Adrenal gland (tissue), 12 donors: Measurements from ENCODE around the gene GJB1. TPM values are rescaled to one million over a fixed set of nuclear protein-coding genes. Genes with fewer than 3 reads are reported as not detected.

Experiments used
- DNase-seq, 7 donors: peaks; one replicate each; pipeline ENCODE4 v3.0.0-alpha.2; 2019 to 2020
- H3K27ac ChIP-seq, 5 donors: fragments of 200-600 bp; sonication (generic) in 4 of 5; 1 replicate in 3 of 5; 2 replicates in 2 of 5; pipeline versions ENCODE4 v1.5.1 to v1.8.0; 2016 to 2020; ENCODE audit warnings: mild to moderate bottlenecking in 1 of 5
- H3K27me3 ChIP-seq: fragments of 200-600 bp; 2 replicates; pipeline ENCODE4 v1.8.0; 2021
- H3K36me3 ChIP-seq, 2 donors: fragments of 200-600 bp; replicated peaks in 1 of 2; 1 replicate in 1 of 2; 2 replicates in 1 of 2; pipeline versions ENCODE4 v1.5.1 to v1.8.0; 2018 to 2022
- H3K4me1 ChIP-seq, 2 donors: fragments of 200-600 bp; replicated peaks in 1 of 2; 1 replicate in 1 of 2; 2 replicates in 1 of 2; pipeline versions ENCODE4 v1.5.1 to v1.8.0; 2018 to 2021
- H3K4me3 ChIP-seq, 4 donors: fragments of 200-600 bp; sonication (generic) in 3 of 4; one replicate each; pipeline ENCODE4 v1.5.1; 2016 to 2018
- H3K9me3 ChIP-seq, 3 donors: fragments of 200-600 bp; sonication (generic) in 1 of 3; replicated peaks in 1 of 3; 1 replicate in 2 of 3; 2 replicates in 1 of 3; pipeline versions ENCODE4 v1.5.1 to v1.8.0; 2016 to 2021
- POLR2A ChIP-seq, 2 donors: fragments of 450-650 bp; IDR thresholded peaks; one replicate each; pipeline ENCODE4 v1.6.1; 2017; ENCODE audit warnings: antibody characterized with exemption in 2 of 2, mild to moderate bottlenecking in 2 of 2, moderate library complexity in 1 of 2
- WGBS, 4 donors: extraction: QIAGEN DNeasy Blood & Tissue Kit in 2 of 4; methylation state at CpG; one replicate each; pipeline versions ENCODE4 v1.1.5 to v1.1.7; 2013 to 2017; 5-methylcytosine and 5-hydroxymethylcytosine counted together
- intact Hi-C, 2 donors: fragments of 100-400 bp; cut with DNase I; formaldehyde crosslinking; loops; one replicate each; pipeline versions ENCODE4 v1.14.1 to v1.15.0; 2022 to 2023
- polyA plus RNA-seq, 3 donors: library from polyadenylated mRNA; stranded (reverse); fragments of 200-250 nt in 2 of 3; fragments of 350-450 nt in 1 of 3; fragmentation: Illumina TruSeq in 1 of 3; extraction: RNeasy Lipid Tissue Mini Kit (QIAGEN cat#74804) in 1 of 3; gene quantifications; one replicate each; pipeline ENCODE4 v1.2.3, GENCODE V29; 2013 to 2014
- total RNA-seq, 9 donors: library from RNA; depleted of rRNA in 4 of 9; stranded (reverse); fragments of >200 nt in 4 of 9; fragments of 120-200 nt in 1 of 9; fragmentation: NEBNext Ultra II Directional in 1 of 9; extraction: Animal tissue kit (Norgen Biotek cat#: 25700) in 1 of 9; gene quantifications; one replicate each; pipeline versions ENCODE4 v1.1.0 to v1.2.4, GENCODE V29; 2013 to 2023
- TF ChIP-seq, protein P1 (sequence below), 6 experiments: fragments of 450-650 bp in 4 of 6; fragments of 200-600 bp in 2 of 6; sonication (generic) in 1 of 6; IDR thresholded peaks; 1 replicate in 5 of 6; 2 replicates in 1 of 6; pipeline versions ENCODE4 v1.5.1 to v1.8.0; 2016 to 2021; ENCODE audit warnings: antibody characterized with exemption in 6 of 6, mild to moderate bottlenecking in 2 of 6, moderate library complexity in 1 of 6
- donor health status: healthy with polysubstance abuse.
- donor health status: Bipolar disorder and iron deficiency.
- donor health status: DM: yes; HTN: yes; CAD: no.
- donor health status: DM: no; HTN: no; CAD: no.
- donor health status: DM: no; HTN: no; CAD: no.
- donor health status: DM: yes; HTN: yes; CAD: no.

Gene GJB1
- total and polyA plus RNA-seq, 12 donors, result 0.18 TPM; not detected in 11

DNA sequence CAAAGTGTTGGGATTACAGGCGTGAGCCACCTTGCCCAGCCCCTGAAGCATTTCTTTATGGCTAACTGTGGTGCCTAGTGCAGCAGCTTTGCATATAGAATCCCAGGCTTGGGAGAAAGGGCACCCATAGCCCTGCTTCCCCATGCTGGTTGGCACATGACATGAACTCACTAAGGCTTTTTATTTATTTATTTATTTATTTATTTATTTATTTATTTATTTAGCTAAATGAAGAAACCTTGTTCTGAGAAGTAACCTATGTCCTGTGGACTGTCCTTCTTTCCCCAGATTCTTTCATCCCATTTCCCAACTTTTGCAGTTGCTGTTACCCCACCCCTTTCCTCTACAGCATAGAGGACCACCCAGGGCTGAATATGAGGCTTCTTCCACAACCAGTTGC lies 1.9 kb upstream of the GJB1 start:
- 63 to 100% (median 89%) methylated on average over 1 of the region's 1 CpG; no CpG with 5 or more reads in 1 of the 4 donors for WGBS, 4 donors
- no peak for TF ChIP-seq POLR2A (IDR thresholded peaks at IDR 0.05)
- TF ChIP-seq, protein P1, sequence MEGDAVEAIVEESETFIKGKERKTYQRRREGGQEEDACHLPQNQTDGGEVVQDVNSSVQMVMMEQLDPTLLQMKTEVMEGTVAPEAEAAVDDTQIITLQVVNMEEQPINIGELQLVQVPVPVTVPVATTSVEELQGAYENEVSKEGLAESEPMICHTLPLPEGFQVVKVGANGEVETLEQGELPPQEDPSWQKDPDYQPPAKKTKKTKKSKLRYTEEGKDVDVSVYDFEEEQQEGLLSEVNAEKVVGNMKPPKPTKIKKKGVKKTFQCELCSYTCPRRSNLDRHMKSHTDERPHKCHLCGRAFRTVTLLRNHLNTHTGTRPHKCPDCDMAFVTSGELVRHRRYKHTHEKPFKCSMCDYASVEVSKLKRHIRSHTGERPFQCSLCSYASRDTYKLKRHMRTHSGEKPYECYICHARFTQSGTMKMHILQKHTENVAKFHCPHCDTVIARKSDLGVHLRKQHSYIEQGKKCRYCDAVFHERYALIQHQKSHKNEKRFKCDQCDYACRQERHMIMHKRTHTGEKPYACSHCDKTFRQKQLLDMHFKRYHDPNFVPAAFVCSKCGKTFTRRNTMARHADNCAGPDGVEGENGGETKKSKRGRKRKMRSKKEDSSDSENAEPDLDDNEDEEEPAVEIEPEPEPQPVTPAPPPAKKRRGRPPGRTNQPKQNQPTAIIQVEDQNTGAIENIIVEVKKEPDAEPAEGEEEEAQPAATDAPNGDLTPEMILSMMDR (IDR thresholded peaks at IDR 0.05), result no peak
- Histone ChIP-seq H3K27me3 (peaks cover 3% of the 10 kb centered on the region), H3K4me1 (no peaks in the 10 kb centered on the region), H3K9me3 (no peaks in the 10 kb centered on the region), H3K27ac (no peak overlapping the region), H3K36me3 (no peaks in the 10 kb centered on the region), H3K4me3 (no peak overlapping the region)
- DNase-seq, result no peak
- intact Hi-C loops, result no loop called here

GRCh38 chrX:71224098-71224708 lies 1.2 kb downstream of the GJB1 start:
- TF ChIP-seq POLR2A (IDR thresholded peaks at IDR 0.05), result no peak
- TF ChIP-seq, protein P1 (IDR thresholded peaks at IDR 0.05), result no peak
- no peak overlapping the region for H3K27ac ChIP-seq
- no peaks in the 10 kb centered on the region for H3K36me3 ChIP-seq
- WGBS, 4 donors, result 63 to 93% (median 84%) methylated on average over 5 to 32 of the region's 32 CpGs
- no peaks in the 10 kb centered on the region for H3K27me3 ChIP-seq
- intact Hi-C loops, result no loop called here
- H3K4me1 ChIP-seq, result no peaks in the 10 kb centered on the region
- H3K4me3 ChIP-seq, result no peak overlapping the region
- no peaks in the 10 kb centered on the region for H3K9me3 ChIP-seq
- DNase-seq, result no peak

DNA sequence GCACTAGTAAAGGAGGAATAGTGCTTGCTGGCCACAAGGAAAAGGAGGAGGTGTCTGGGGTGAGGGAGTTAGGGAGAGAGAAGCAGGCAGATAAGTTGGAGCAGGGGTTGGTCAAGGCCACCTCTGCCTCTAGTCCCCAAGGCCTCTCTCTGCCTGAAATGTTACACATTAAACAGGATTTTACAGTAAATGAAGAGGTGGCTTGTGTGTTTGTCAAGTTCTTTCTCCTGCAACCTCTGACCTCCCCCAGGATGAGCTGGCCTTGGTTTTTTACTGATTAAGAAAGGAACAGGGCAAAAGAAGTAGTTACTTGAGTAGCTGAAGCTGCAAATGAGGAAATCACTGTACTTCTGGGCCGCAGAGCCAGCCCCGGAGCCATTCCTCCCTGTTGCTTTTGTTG lies 2.0 kb downstream of the GJB1 start:
- H3K27ac ChIP-seq, result peak overlapping the region in 2 of 5 donors; percentile 54 to 58
- DNase-seq, result peak in 3 of 7 donors; percentile 22 to 30 (median 23)
- H3K27me3 ChIP-seq, result no peaks in the 10 kb centered on the region
- H3K36me3 ChIP-seq, result no peaks in the 10 kb centered on the region
- TF ChIP-seq POLR2A (IDR thresholded peaks at IDR 0.05), result no peak
- TF ChIP-seq, protein P1 (IDR thresholded peaks at IDR 0.05), result no peak
- no peaks in the 10 kb centered on the region for H3K4me1 ChIP-seq
- intact Hi-C loops, result no loop called here
- 16 to 60% (median 42%) methylated on average over 2 of the region's 2 CpGs for whole genome bisulfite sequencing, 4 donors
- H3K9me3 ChIP-seq, result no peaks in the 10 kb centered on the region
- H3K4me3 ChIP-seq, result no peak overlapping the region

GRCh38 chrX:71225676-71226075 lies 2.7 kb downstream of the GJB1 start:
- no peak for TF ChIP-seq POLR2A (IDR thresholded peaks at IDR 0.05)
- TF ChIP-seq, protein P1 (IDR thresholded peaks at IDR 0.05), result no peak
- Histone ChIP-seq H3K4me3 (no peak overlapping the region), H3K9me3 (no peaks in the 10 kb centered on the region), H3K27ac (peak overlapping the region in 1 of 5 donors; percentile 58), H3K4me1 (no peaks in the 10 kb centered on the region), H3K27me3 (no peaks in the 10 kb centered on the region), H3K36me3 (no peaks in the 10 kb centered on the region)
- intact Hi-C loops, result no loop called here
- 62 to 80% (median 68%) methylated on average over 1 to 5 of the region's 5 CpGs for WGBS, 4 donors
- DNase-seq, result no peak
